Endothelial cell of umbilical vein (primary cell): ENCODE results near the gene DDX52. TPM values are rescaled to one million over a fixed set of nuclear protein-coding genes. Genes with fewer than 3 reads are reported as not detected.

Experiments used
- BruUV-seq: library from RNA; stranded (reverse); fragments of 400-500 nt; replicated peaks from 2 replicates; lab custom pipeline; 2021; lab: Mats Ljungman, UMichigan
- CTCF ChIA-PET: fragments of 300-600, 350-600 bp; sonication (Branson Sonifier 250); formaldehyde crosslinking; loops from one replicate; lab custom pipeline; 2021; ENCODE audit warnings: antibody characterized with exemption, inconsistent platforms; lab: Charles Lee
- POLR2A ChIA-PET: fragments of 300-600, 350-600 bp; sonication (Branson Sonifier 250); formaldehyde crosslinking; loops from one replicate; lab custom pipeline; 2021; ENCODE audit warnings: antibody characterized with exemption, inconsistent platforms; lab: Charles Lee
- DNase-seq: peaks from one replicate; pipeline ENCODE4 v3.0.0-alpha.2; 2011; ENCODE audit warnings: low read depth, low spot score
- FAIRE-seq: peaks from 2 replicates; lab custom pipeline; 2011; peaks lifted over from hg19 to GRCh38; lab: Jason Lieb, UNC
- H2AFZ ChIP-seq: 2 replicates; pipeline ENCODE4 v1.6.0; 2012; ENCODE audit warnings: low read depth, low read length, control low read depth, inconsistent platforms
- H3K27ac ChIP-seq: 2 replicates; pipeline ENCODE4 v1.5.1; 2011; ENCODE audit warnings: low read depth, mild to moderate bottlenecking, control low read depth, low read length, moderate library complexity; ENCODE audit not compliant: insufficient read depth
- H3K27me3 ChIP-seq, 2 experiments: 2 replicates each; pipeline versions ENCODE4 v1.6.0 to v1.6.1; 2011; ENCODE audit warnings: low read length in 2 of 2, mixed read lengths in 1 of 2; ENCODE audit not compliant: control insufficient read depth in 2 of 2, insufficient read depth in 2 of 2
- H3K36me3 ChIP-seq, 2 experiments: 2 replicates in 1 of 2; 3 replicates in 1 of 2; pipeline ENCODE4 v1.5.1; 2011; ENCODE audit warnings: low read length in 2 of 2, mild to moderate bottlenecking in 1 of 2, moderate library complexity in 1 of 2; ENCODE audit not compliant: control insufficient read depth in 2 of 2, insufficient read depth in 2 of 2; ENCODE audit errors: extremely low read depth in 1 of 2
- H3K4me1 ChIP-seq: 3 replicates; pipeline ENCODE4 v1.5.1; 2011; ENCODE audit warnings: mild to moderate bottlenecking, low read length; ENCODE audit not compliant: control insufficient read depth, insufficient read depth; ENCODE audit errors: extremely low read depth
- H3K4me2 ChIP-seq: 2 replicates; pipeline ENCODE4 v1.6.1; 2011; ENCODE audit warnings: low read length, control low read depth, mixed read lengths; ENCODE audit not compliant: insufficient read depth
- H3K4me3 ChIP-seq, 3 experiments: fragments of 200-600 bp in 1 of 3; sonication (generic), shearing (Covaris generic) in 1 of 3; replicated peaks in 1 of 3; 2 replicates each; pipeline ENCODE4 v1.5.1; 2011 to 2016; ENCODE audit warnings: control low read depth in 3 of 3, low read length in 3 of 3, mild to moderate bottlenecking in 2 of 3, inconsistent platforms in 1 of 3, low read depth in 1 of 3, moderate library complexity in 1 of 3; ENCODE audit not compliant: insufficient read depth in 1 of 3
- H3K79me2 ChIP-seq: 2 replicates; pipeline ENCODE4 v1.6.0; 2012; ENCODE audit warnings: low read length, inconsistent platforms; ENCODE audit not compliant: control insufficient read depth, insufficient read depth
- H3K9ac ChIP-seq: replicated peaks from 2 replicates; pipeline ENCODE3; 2011; ENCODE audit warnings: low read length, control low read depth; ENCODE audit not compliant: insufficient read depth; ENCODE audit errors: extremely low read depth
- H3K9me1 ChIP-seq: replicated peaks from 3 replicates; pipeline ENCODE4 v1.6.0; 2011; ENCODE audit warnings: mild to moderate bottlenecking, low read length; ENCODE audit not compliant: control insufficient read depth, insufficient read depth; ENCODE audit errors: extremely low read depth
- H3K9me3 ChIP-seq: replicated peaks from 2 replicates; pipeline ENCODE4 v1.5.1; 2012; ENCODE audit warnings: low read length, inconsistent platforms; ENCODE audit not compliant: control insufficient read depth, insufficient read depth
- H4K20me1 ChIP-seq: replicated peaks from 2 replicates; pipeline ENCODE3; 2011; ENCODE audit warnings: mild to moderate bottlenecking, low read length; ENCODE audit not compliant: control insufficient read depth, insufficient read depth; ENCODE audit errors: extremely low read depth
- CTCF ChIP-seq, 2 donors: IDR thresholded peaks; 1 replicate in 1 of 2; 2 replicates in 1 of 2; pipeline ENCODE4 v1.5.1; 2011; ENCODE audit warnings: low read length in 2 of 2, mild to moderate bottlenecking in 2 of 2, moderate library complexity in 2 of 2, control low read depth in 1 of 2, inconsistent platforms in 1 of 2, low read depth in 1 of 2; ENCODE audit not compliant: insufficient read depth in 1 of 2; ENCODE audit errors: extremely low read depth in 1 of 2
- JUN ChIP-seq: IDR thresholded peaks from 2 replicates; pipeline ENCODE4 v1.6.1; 2011; ENCODE audit warnings: borderline replicate concordance, low read depth; ENCODE audit not compliant: insufficient read length, insufficient read depth
- dilution Hi-C: fragments of 300-500 bp; cut with MboI; formaldehyde crosslinking; loops from one replicate; pipeline ENCODE4 v1.15.0; 2019; ENCODE audit warnings: low sequenced_read_pairs; ENCODE audit not compliant: extremely low pct_ligation_motif_present
- intact Hi-C: fragments of 100-400 bp; cut with micrococcal nuclease; formaldehyde crosslinking; loops from one replicate; pipeline ENCODE4 v1.10.0; 2022
- polyA plus RNA-seq, 4 experiments: library from polyadenylated mRNA; depleted of rRNA in 3 of 4; stranded (reverse) in 3 of 4; unstranded in 1 of 4; fragments of >200 nt; gene quantifications; 2 replicates each; pipeline versions ENCODE4 v1.2.1 to v1.2.3, GENCODE V29; 2011 to 2012; ENCODE audit warnings: missing spikeins in 1 of 4
- total RNA-seq: library from RNA; stranded (reverse); gene quantifications from 2 replicates; pipeline ENCODE4 v1.2.3, GENCODE V29; 2021

The DDX52 gene
- total and polyA plus RNA-seq, 2 donors (not counting 3 experiments of a cell fraction or from before 2014, with no cell fraction given) = 12.5 to 58.4 TPM

GRCh38 chr17:37650419-37651003, 7.3 kb upstream of the DDX52 start:
- H3K27ac ChIP-seq = peak overlapping the region; percentile 80
- intact Hi-C loops = loop anchor here (1.0 to 10.0 kb wide), 4 partner anchors 51 to 194 kb away; no protein-coding TSS in a partner anchor
- dilution Hi-C loops = no loop called here

More at GRCh38 chr17:37650419-37651003, 7.3 kb upstream of the DDX52 start:
- ChIA-PET POLR2A (interaction anchor here (0.6 kb wide), 1 partner anchor 11 kb away, joined by 3 read pairs; no protein-coding TSS in a partner anchor), CTCF (interaction anchor here (0.6 to 5.1 kb wide), 22 partner anchors 9 to 1796 kb away, joined by 3 to 128 read pairs (median 4); partner anchors contain the start of gene SYNRG)
- peak; percentile 62 for DNase-seq
- Histone ChIP-seq H2AFZ (no peak overlapping the region), H3K4me3 (no peak overlapping the region), H3K9ac (no peak overlapping the region), H3K4me2 (no peak overlapping the region), H3K9me3 (no peaks in the 10 kb centered on the region), H3K9me1 (no peaks in the 10 kb centered on the region), H3K4me1 (peaks cover 30% of the 10 kb centered on the region), H3K36me3 (no peaks in the 10 kb centered on the region), H4K20me1 (no peaks in the 10 kb centered on the region), H3K79me2 (no peaks in the 10 kb centered on the region), H3K27me3 (no peaks in the 10 kb centered on the region)
- no TSS peak for BruUV-seq
- TF ChIP-seq CTCF (IDR thresholded peaks at IDR 0.05; ENCODE audit: extremely low read depth in 1 of 2, insufficient read depth in 1 of 2, low read depth in 1 of 2, low read length in 2 of 2) = peak; percentile 45 to 49
- no peak for TF ChIP-seq JUN
- no peak for FAIRE-seq
